GM21737 (cell line): ENCODE data around the gene TNIK.
"Not testable (repeated sequence)": the region's sequence is repeated elsewhere in the genome, so short reads cannot be mapped to it uniquely, and the experiment has no call there.

ENCODE experiments used
- ATAC-seq: cut with Tn5 transposase; IDR thresholded peaks from one replicate; pipeline ENCODE4 v1.9.1; 2021; ENCODE audit warnings: mild to moderate bottlenecking, moderate library complexity; ENCODE audit not compliant: unreplicated experiment

TNIK gene

GRCh38 chr3:171389491-171389890, 70.7 kb downstream of the TNIK start:
- ATAC-seq, result no peak

DNA sequence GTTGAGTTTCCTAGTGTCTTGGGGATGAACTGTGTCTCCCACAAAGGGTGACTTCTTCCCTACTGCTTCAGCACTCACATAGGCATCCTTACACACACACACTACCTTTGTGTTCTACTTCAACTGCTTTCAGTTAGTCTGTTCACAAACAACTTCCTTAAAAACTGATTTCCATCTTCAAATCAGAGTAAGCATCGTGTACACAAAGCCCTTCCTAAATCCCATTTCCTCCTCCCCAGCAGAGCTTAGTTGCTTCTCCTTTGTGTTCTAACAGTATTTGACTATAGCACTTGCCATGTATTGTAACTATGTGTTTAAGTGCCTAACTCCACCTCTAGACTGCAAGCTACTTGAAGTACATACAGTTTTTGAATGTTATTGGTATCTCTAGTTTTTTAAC, 71.7 kb downstream of the TNIK start:
- no peak for ATAC-seq

GRCh38 chr3:171387062-171387461, 73.1 kb downstream of the TNIK start:
- ATAC-seq, result no peak

DNA sequence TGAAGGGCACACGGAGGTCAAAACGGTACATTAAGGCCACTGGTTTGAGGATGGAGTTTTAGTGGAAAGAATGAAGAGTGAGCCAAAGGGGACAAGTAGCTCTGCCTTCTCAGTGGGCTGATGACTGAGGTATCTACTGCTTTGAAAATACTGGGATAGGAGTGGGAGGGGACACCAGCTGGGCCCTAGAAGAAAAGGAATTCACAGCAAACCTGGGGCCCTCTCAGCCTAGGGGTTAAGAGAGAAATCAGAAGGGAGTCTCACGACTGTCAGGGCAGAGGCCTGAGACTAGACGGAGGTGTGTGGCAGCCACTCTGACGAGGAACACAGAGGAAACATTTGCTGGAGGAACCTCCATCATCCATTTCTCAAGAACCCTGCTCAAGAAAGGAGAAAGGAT, 75.1 kb downstream of the TNIK start:
- ATAC-seq, result no peak

DNA sequence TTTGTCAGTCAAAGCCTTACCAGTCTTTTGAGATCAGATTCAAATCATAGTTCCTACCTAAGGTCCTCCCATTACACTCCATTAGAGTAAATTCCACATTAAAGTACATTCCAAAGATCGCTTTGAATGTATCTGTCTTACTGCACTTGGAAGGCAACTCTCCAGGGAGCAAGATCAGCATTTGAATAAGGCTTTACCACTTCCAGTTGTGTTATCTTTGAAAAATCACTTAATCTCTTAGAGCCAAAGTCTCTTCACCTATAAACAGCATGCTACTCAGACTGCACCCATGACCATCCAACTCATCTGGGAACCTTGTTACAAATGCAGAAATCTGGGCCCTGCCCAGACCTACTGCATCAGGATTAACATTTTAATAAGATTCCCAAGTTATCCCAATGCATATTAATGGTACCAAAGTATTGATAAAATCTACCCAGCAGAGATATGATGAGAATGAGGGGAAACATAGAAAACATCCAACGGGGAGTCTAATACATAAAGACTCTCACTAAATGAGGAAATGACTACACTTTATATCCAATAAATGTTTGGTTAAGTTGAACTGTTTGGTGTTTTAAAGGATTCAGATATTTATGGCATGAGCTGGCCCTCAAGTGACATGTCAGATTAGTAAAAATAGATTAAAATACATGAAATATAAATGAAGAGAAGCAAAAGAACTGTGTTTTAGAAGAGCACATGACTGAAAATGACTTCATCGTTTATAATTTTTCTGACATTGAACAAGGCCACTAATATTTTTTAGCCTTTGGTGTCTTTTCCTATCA, 75.9 kb downstream of the TNIK start:
- ATAC-seq, result no peak

DNA sequence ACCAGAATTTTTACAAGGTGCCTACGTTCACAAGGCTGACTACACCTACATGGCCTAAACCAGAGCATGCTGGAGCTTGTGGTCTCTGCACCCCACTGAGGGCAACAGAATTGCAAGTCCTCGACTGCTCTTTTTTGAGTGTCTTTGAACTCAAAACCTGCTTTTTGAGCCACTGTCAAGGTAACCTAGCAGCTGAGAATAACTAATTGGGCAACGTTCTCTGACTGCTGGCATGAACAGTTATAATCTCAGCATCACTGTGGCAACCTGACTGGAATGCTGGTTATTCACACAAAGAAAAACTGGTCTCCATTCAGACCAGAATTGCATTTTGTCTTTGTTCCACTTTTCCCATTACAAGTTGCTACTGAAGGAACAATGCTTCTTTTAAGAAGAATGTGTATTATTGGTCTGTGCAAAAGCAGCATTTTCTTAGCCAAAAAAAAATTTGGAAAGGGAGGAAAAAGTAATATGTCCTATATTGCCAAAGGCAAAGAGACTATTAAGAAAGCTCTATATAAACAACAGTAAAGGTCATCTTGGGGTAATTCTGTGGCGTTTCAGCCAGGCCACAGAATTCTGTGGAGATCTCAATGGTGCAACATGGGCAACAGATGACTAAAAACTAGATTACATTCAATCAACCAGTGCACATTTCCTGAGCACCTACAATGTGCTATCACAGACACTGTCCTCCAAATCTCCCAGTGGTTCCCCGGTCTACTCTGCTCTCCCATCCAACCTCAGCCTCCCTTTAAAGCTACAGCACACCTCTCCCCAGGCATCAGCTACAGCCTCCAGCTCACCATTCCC, 76.8 kb downstream of the TNIK start:
- no peak for ATAC-seq

- not testable (repeated sequence) for ATAC-seq
Measured at GRCh38 chr3:171382347-171382746, 77.9 kb downstream of the TNIK start.

DNA sequence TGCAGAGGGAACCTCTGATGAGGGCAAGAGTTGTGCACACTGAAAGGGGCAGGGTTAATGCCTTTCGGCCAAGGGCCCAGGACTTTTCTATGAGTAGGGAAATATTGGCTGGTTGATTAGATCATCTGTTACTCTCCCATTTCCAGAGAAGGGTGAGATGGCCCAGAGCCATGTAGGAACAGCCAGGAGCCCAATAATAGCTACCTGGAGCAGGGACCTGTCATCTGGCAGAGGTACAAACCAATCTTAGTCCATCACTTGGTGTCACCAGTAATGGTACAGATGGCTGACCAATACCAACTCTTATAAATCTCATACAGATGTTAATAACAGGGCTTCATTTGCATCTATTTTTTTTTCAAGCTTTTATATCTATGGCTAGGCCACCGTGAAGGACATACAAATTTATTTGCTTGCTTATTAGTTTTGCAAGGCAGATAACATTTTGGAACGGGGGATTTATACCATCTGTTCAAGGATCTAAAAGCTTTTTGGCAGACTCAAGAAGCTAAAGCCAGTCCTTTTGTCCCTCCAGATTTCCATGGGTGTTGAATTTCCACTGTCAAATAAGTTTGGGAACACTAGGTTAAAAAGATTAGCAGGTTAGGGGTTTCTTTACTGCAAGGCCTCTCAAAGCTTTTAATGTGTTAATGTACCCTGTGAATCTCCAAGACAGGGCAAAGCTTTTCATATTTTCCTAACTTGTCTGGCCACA, 79.3 kb downstream of the TNIK start:
- no peak for ATAC-seq

DNA sequence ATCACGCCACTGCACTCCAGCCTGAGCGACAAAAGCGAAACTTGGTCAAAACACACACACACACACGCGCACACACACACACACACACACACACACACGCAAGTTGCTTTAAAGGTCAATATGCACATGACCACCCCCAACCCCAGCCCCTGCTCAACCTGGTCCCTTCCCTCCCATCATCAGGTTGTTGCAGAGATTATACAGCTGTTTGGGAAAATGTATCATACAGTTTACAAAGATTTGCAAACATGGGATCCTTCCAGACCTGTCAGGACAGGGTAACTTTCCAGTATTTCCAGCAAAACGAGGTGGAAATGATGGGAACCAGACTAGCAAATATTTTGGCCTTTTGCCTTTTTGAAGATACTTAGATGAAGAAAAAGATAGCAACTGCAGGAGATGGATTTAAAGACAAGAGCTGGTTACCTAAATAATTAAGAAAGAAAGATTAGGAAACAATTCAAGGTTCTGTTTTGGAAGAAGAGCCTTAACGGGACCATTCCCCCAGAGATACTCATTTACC, 80.2 kb downstream of the TNIK start:
- ATAC-seq, result no peak

DNA sequence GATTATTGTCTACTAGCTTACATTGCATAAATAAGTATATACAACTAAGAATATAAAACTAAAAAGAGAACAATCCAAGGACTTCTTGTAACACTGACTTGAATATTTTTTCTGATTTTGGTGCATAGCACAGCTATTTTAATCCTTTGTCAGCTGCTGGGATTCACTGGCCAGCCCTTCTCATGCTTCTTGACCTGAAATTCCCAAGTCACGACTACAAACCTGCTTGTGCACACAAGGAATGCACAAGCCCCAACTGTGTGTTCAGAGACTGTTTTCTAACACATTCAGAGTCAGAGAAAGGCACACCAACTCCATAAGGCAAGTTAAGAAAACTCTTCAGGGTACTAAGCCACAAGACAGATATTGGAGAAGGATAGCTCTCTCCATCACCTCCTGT, 80.9 kb downstream of the TNIK start:
- no peak for ATAC-seq

DNA sequence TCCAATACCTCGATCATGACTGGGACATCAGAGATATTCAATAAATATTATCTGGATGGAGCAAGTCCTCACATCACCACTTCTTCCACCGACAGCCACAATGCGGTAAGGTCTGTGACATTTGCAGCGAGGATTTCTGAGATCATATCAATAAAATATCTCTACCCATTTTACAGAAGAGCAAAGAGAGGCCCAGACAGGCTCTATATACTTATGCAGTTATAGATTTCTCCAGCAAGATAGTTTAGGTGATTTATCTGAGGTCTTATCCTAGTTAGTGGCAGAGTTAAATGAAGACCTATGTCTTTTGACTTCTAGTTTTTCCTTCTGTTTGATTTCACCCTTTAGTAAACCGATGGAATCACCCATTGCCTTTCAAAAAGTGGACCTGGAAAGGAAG, 81.6 kb downstream of the TNIK start:
- no peak for ATAC-seq

GRCh38 chr3:171377859-171378258, 82.3 kb downstream of the TNIK start:
- ATAC-seq, result no peak

DNA sequence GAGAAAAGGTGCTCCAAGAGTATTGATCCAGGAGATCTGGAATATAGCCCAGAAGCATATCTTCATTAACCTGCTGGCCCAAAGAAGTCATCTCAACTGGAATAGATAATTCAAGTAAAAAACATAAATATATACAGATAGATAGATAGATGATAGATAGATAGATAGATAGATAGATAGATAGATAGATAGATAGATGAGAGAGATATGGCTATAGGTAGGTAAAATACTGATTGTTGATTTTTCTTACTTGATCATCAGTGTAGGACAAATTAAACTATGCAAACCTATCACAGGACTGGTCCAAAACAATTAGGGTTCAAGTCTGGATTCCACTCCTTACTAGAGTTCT, 83.6 kb downstream of the TNIK start:
- ATAC-seq, result no peak

DNA sequence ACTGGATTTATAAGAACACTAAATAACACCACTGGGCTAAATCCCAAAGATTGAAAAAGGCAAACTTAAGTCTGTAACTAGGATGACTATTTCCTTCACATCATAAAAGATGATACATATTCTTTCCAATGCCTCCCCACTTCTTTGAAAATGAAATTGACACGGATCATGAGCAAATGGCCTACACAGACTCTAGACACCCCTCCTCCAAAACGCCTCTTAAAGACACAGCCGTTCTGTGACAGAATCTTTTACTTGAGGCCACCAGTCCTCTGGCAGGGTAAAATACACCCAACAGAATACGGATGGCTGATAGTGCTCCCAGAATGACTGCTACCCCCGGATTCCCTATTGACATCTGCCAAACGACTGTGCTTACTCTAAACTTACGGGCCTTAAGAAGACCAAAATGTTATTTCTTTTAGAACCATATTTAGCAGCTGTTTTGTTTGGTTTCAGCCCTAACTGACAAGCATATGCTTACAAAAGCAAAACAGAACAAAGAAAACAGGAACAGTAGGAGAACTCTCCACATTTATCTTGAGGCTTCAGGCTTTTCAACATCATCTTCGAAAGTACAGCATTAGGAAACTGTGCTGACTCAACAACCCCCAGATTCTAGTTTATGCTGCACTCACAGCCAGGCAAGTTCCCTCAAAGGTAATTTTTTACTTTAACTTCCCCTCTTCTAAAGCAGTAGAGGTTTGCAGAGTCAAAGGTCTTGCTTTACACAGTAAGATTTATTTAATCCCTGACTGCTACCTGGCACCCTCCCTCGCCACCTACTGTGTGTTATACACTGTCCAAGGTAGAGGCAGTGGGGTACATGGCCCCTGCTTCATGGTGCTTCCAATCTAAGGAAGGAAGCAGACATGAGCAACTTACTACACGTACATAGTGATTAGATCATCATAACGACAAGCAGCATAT, 84.3 kb downstream of the TNIK start:
- no peak for ATAC-seq

- ATAC-seq, result no peak
Measured at GRCh38 chr3:171374661-171375285, 85.4 kb downstream of the TNIK start.

DNA sequence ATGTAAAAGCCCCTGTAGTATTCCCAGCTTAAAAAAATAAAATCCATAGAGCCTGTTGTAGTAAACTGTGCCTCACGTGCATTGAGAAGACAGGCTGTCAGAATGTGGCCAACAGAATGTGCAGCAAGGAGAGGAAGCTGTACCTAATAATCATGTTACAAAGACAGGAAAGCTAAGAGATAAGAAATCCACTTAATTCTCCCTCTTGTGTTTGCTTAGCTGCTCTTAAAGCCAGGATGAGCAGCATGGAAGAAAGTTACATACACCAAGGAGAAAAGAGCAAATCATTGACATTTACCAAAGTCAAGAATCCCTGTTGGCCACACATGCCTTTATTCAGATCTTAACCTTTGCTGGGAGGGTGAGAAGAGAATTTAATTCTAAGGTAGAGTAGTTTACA, 85.9 kb downstream of the TNIK start:
- no peak for ATAC-seq

GRCh38 chr3:171373711-171374110, 86.5 kb downstream of the TNIK start:
- no peak for ATAC-seq

DNA sequence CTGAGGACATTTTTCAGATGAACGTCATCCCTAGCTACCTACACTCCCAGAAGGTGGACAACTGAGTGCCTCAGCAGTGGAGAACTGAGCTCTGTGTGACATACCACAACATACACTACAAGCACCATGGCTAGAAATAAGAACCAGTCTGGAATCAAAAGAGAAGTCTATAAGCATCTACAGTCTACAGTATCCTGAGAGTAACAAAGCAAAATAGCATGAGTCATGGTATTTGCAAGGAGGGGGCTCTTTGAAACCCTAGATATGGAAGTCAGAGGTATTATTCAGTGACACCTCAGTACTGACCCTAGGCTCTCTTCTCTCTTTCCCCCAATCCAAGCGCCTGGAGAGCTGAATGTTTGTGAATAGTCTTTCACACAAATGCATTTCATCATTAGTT, 87.5 kb downstream of the TNIK start:
- no peak for ATAC-seq

GRCh38 chr3:171371354-171371753, 88.9 kb downstream of the TNIK start:
- ATAC-seq, result no peak

DNA sequence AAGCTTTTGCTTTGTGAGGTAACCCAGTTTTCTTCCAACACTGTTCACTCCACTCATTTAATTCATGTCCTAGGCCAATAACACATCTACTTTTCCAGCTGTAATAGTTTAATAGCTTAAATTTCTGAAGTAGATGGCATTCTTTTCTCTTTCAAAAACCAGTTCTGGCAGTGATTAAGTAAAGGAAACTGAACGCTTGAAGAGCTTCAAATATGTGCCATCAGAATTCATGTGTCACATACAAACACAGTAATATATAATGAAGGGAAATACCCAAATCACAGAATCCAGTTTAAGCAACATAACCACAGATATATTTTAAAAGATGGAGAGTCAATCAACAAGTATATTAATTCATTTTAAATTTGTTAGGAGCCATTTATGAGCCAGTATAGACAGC, 91.0 kb downstream of the TNIK start:
- ATAC-seq, result no peak
